IMR-90 (cell line): Measurements from ENCODE around the gene NMT1. TPM values are rescaled to one million over a fixed set of nuclear protein-coding genes. Genes with fewer than 3 reads are reported as not detected.

Source experiments
- FOS ChIP-seq: fragments of 150-350 bp; IDR thresholded peaks from 2 replicates; pipeline ENCODE4 v1.6.1; 2016; ENCODE audit warnings: low read depth, low read length
- NFE2L2 ChIP-seq: fragments of 150-350 bp; IDR thresholded peaks from 2 replicates; pipeline ENCODE4 v1.6.1; 2016; ENCODE audit warnings: low read depth, mild to moderate bottlenecking, low read length
- POLR2A ChIP-seq: IDR thresholded peaks from 2 replicates; pipeline ENCODE4 v1.6.1; 2012; ENCODE audit warnings: mild to moderate bottlenecking, low read depth, low read length
- RAD21 ChIP-seq: IDR thresholded peaks from 2 replicates; pipeline ENCODE4 v1.6.1; 2012; ENCODE audit warnings: low read length, improper control_type of control experiment
- SMC3 ChIP-seq: fragments of 150-350 bp; IDR thresholded peaks from 2 replicates; pipeline ENCODE4 v1.6.1; 2016; ENCODE audit warnings: low read depth, mild to moderate bottlenecking, antibody characterized with exemption, low read length, moderate library complexity
- polyA plus RNA-seq, 3 experiments: library from polyadenylated mRNA; depleted of rRNA; stranded (reverse); fragments of >200 nt; gene quantifications; 2 replicates each; pipeline ENCODE4 v1.2.3, GENCODE V29; 2012; ENCODE audit warnings: low replicate concordance in 1 of 3
- total RNA-seq: library from RNA; depleted of rRNA; stranded (reverse); fragments of >200 nt; gene quantifications from 2 replicates; pipeline ENCODE4 v1.2.3, GENCODE V29; 2012
- TF ChIP-seq, protein P1 (sequence below): conservative IDR thresholded peaks from 2 replicates; pipeline ENCODE4 v1.5.1; 2012; ENCODE audit warnings: mild to moderate bottlenecking, low read depth, low read length, improper control_type of control experiment

NMT1 gene
- total and polyA plus RNA-seq, 2 of the 4 experiments (the other 2 are of a cell fraction) = 38.0 to 60.6 TPM

DNA sequence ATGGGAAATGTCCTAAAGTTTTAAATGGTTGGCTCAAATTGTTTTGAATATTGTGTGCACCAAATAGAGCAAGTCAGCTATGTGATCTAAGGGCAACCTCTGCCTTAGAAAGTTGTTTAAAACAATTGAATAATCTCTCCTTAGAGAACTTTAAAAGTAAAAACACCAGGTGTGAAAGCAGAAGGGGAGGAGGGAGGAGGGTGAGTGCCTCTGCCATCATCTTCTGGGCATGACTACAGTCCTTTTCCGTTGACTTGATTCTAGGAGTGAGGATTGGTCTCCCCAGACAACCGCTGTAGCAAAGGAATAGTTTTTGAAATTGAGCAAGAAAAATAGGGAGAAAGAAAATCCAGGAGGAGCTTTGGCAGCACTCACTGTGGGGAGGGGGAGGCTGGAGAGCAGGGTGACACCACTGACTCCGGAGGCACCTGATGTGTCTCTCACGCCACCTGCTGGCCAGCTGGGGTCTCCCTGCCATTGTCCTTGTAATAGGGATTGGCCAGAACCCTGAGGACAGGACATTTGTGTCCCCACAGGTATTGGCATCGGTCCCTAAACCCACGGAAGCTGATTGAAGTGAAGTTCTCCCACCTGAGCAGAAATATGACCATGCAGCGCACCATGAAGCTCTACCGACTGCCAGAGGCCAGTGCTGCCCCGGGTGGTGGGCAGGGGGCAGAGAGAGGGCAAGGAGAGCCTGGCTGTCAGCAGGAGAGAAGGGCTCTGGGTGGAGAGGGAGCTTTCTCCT, 37.9 kb downstream of the NMT1 start (continued):
- TF ChIP-seq, protein P1, sequence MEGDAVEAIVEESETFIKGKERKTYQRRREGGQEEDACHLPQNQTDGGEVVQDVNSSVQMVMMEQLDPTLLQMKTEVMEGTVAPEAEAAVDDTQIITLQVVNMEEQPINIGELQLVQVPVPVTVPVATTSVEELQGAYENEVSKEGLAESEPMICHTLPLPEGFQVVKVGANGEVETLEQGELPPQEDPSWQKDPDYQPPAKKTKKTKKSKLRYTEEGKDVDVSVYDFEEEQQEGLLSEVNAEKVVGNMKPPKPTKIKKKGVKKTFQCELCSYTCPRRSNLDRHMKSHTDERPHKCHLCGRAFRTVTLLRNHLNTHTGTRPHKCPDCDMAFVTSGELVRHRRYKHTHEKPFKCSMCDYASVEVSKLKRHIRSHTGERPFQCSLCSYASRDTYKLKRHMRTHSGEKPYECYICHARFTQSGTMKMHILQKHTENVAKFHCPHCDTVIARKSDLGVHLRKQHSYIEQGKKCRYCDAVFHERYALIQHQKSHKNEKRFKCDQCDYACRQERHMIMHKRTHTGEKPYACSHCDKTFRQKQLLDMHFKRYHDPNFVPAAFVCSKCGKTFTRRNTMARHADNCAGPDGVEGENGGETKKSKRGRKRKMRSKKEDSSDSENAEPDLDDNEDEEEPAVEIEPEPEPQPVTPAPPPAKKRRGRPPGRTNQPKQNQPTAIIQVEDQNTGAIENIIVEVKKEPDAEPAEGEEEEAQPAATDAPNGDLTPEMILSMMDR = peak; percentile 78
- no peak for TF ChIP-seq FOS
- TF ChIP-seq RAD21 = peak; percentile 77
- TF ChIP-seq POLR2A = no peak
- TF ChIP-seq NFE2L2 = no peak
- peak; percentile 65 for TF ChIP-seq SMC3
